Omental fat pad (tissue), 4 donors: ENCODE results near the gene MILR1. TPM values are rescaled to one million over a fixed set of nuclear protein-coding genes. Genes with fewer than 3 reads are reported as not detected.
"Not testable (repeated sequence)": the region's sequence is repeated elsewhere in the genome, so short reads cannot be mapped to it uniquely, and the experiment has no call there.

Experiments
- ATAC-seq: fragments of 150-250 bp; one replicate; pipeline ENCODE4 v1.9.1; 2016; ENCODE audit warnings: mild to moderate bottlenecking, moderate library complexity; ENCODE audit not compliant: low FRiP score
- DNase-seq: peaks from one replicate; pipeline ENCODE4 v3.0.0-alpha.2; 2019; ENCODE audit warnings: low spot score
- CTCF ChIP-seq, 3 donors: fragments of 450-650 bp; IDR thresholded peaks; one replicate each; pipeline ENCODE4 v1.5.1; 2016 to 2017; ENCODE audit warnings: antibody characterized with exemption in 3 of 3, mild to moderate bottlenecking in 3 of 3, moderate library complexity in 2 of 3
- total RNA-seq, 4 donors: library from RNA; depleted of rRNA; stranded (reverse); fragments of >200 nt; gene quantifications; one replicate each; pipeline ENCODE4 v1.1.0, GENCODE V29; 2016

MILR1 gene
- total RNA-seq, 4 donors from 2014 or later: 7.1 to 25.1 (median 18.2) TPM

GRCh38 chr17:64418506-64419339 lies 30.2 kb upstream of the MILR1 start:
- peak in 1 of 3 donors; percentile 23 for TF ChIP-seq CTCF (IDR thresholded peaks at IDR 0.05)
- ATAC-seq (no peak), DNase-seq (no peak)

- DNase-seq (no peak), ATAC-seq (peak; percentile 58)
- TF ChIP-seq CTCF (IDR thresholded peaks at IDR 0.05): peak in 2 of 3 donors; percentile 26 to 64
Measured at GRCh38 chr17:64420143-64420670, 28.7 kb upstream of the MILR1 start.

GRCh38 chr17:64422121-64422520 lies 26.8 kb upstream of the MILR1 start:
- ATAC-seq, DNase-seq: not testable (repeated sequence)

- TF ChIP-seq CTCF (IDR thresholded peaks at IDR 0.05): no peak
- no peak for ATAC-seq
- DNase-seq: no peak
Measured at GRCh38 chr17:64423881-64424280, 25.0 kb upstream of the MILR1 start.

- no peak for DNase-seq
- no peak for TF ChIP-seq CTCF (IDR thresholded peaks at IDR 0.05)
- ATAC-seq: no peak
Measured at GRCh38 chr17:64424324-64424849, 24.5 kb upstream of the MILR1 start.

GRCh38 chr17:64425191-64425590 lies 23.7 kb upstream of the MILR1 start:
- DNase-seq (no peak), ATAC-seq (no peak)
- no peak for TF ChIP-seq CTCF (IDR thresholded peaks at IDR 0.05)

- DNase-seq (no peak), ATAC-seq (no peak)
- no peak for TF ChIP-seq CTCF (IDR thresholded peaks at IDR 0.05)
Measured at GRCh38 chr17:64426596-64426995, 22.3 kb upstream of the MILR1 start.
